GM12872 (cell line): ENCODE data around the gene KAT6B.

Experiments
- CTCF ChIP-seq: IDR thresholded peaks from 3 replicates; pipeline ENCODE4 v1.5.1; 2011; ENCODE audit warnings: low read depth, mild to moderate bottlenecking, low read length, moderate library complexity; ENCODE audit not compliant: insufficient read depth

Gene KAT6B

GRCh38 chr10:74837743-74838142 is 11.3 kb downstream of the KAT6B start:
- no peak for TF ChIP-seq CTCF

GRCh38 chr10:74839708-74840107 is 13.3 kb downstream of the KAT6B start:
- no peak for TF ChIP-seq CTCF

- TF ChIP-seq CTCF: no peak
These were observed 15.0 kb downstream of the KAT6B start for GRCh38 chr10:74841265-74841973.

- TF ChIP-seq CTCF: no peak
These were observed 16.0 kb downstream of the KAT6B start for GRCh38 chr10:74842301-74842954.

- no peak for TF ChIP-seq CTCF
These were observed 20.6 kb downstream of the KAT6B start for GRCh38 chr10:74846958-74847357.

- no peak for TF ChIP-seq CTCF
These were observed 25.4 kb downstream of the KAT6B start for GRCh38 chr10:74851831-74852230.

- no peak for TF ChIP-seq CTCF
These were observed 26.0 kb downstream of the KAT6B start for GRCh38 chr10:74852381-74852780.
